Measurements from ENCODE around the gene STOX2.
A peak's percentile ranks its signal among the peaks of the same experiment; 100 is the strongest.

Gene STOX2, protein sequence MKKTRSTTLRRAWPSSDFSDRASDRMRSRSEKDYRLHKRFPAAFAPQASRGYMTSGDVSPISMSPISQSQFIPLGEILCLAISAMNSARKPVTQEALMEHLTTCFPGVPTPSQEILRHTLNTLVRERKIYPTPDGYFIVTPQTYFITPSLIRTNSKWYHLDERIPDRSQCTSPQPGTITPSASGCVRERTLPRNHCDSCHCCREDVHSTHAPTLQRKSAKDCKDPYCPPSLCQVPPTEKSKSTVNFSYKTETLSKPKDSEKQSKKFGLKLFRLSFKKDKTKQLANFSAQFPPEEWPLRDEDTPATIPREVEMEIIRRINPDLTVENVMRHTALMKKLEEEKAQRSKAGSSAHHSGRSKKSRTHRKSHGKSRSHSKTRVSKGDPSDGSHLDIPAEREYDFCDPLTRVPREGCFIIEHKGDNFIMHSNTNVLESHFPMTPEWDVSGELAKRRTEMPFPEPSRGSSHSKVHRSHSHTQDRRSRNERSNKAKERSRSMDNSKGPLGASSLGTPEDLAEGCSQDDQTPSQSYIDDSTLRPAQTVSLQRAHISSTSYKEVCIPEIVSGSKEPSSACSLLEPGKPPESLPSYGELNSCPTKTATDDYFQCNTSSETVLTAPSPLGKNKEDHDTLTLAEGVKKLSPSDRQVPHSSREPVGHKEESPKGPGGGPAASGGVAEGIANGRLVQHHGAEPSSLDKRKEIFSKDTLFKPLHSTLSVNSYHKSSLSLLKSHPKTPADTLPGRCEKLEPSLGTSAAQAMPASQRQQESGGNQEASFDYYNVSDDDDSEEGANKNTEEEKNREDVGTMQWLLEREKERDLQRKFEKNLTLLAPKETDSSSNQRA (N-terminal part only)

DNA sequence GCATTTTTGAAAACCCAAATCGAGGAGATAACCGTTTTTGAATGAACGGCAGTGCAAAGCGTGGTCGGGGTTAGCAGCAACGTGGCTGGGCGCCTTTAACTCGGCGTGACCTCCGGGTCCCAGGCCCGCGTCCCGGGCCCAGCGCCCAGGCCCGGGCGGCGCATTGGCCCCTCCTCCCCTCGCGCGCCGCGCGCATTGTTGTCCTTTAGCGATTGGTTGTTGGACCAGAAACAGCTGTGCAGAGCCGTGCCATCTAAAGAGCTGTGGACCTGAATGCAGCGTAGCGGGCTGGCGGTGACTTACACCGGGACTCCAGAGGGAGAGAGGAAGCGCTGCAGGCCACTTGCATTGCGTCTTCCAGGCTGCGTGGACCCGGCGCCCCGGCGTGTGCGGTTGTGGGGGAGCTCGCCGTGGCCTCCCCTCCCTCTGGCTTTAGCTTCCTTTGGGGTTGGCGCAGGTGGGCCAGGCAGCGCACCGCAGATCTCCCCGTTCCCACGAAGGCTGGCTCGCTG, at the start of gene STOX2:
STOX2 (plus strand) TSS at position 227 of the 512 bp plus-strand sequence. CDS start 1,484 bp downstream, outside the sequence.
- TF ChIP-seq, protein P1, sequence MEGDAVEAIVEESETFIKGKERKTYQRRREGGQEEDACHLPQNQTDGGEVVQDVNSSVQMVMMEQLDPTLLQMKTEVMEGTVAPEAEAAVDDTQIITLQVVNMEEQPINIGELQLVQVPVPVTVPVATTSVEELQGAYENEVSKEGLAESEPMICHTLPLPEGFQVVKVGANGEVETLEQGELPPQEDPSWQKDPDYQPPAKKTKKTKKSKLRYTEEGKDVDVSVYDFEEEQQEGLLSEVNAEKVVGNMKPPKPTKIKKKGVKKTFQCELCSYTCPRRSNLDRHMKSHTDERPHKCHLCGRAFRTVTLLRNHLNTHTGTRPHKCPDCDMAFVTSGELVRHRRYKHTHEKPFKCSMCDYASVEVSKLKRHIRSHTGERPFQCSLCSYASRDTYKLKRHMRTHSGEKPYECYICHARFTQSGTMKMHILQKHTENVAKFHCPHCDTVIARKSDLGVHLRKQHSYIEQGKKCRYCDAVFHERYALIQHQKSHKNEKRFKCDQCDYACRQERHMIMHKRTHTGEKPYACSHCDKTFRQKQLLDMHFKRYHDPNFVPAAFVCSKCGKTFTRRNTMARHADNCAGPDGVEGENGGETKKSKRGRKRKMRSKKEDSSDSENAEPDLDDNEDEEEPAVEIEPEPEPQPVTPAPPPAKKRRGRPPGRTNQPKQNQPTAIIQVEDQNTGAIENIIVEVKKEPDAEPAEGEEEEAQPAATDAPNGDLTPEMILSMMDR (conservative IDR thresholded peaks at IDR 0.05; ENCODE audit: low read length), result no peak
- peak within 1 kb of the TSS; percentile 29 for H3K4me3 ChIP-seq (ENCODE audit: low read length)

GRCh38 chr4:183855323-183856190, 49.5 kb upstream of the STOX2 start:
- H3K4me3 ChIP-seq (ENCODE audit: low read length), result no peak overlapping the region
- TF ChIP-seq, protein P1 (conservative IDR thresholded peaks at IDR 0.05; ENCODE audit: low read length), result no peak
- no peak for DNase-seq (ENCODE audit: low read depth)

More for the DNA sequence above, at the start of gene STOX2:
- DNase-seq (ENCODE audit: low read depth), result peak; percentile 6

- no peak overlapping the region for H3K4me3 ChIP-seq (ENCODE audit: low read length)
- DNase-seq (ENCODE audit: low read depth), result no peak
Measured at GRCh38 chr4:183857040-183857439, 48.1 kb upstream of the STOX2 start.

DNA sequence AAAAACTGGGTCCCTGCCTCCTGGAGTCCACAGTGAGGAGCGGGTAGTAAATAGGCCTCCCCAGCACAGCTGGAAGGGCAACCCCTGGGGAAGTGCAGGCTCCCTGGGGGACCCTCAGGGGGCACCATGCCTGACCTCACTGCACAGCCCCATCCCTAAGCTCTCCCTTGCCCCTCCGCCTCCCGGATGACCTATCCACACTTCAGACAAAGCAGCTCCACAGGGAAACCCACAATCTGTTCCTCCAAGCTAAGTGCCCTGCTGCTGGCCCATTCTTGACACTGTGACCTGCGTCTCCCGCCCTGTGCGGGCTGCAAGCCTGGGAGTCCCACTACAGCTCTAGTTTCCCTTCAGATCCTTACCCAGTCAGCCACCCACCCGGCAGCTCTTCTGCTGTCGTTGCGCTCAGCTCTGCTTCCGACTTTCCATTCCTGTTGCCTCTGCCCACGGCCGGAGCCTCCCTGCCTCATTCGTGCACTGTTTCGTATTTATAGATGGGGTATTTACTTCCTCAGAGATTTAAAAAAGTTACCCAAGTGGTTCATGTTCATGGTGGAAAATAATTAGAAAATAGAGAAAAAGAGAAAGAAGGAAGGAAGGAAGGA, 47.0 kb upstream of the STOX2 start:
- TF ChIP-seq, protein P1 (conservative IDR thresholded peaks at IDR 0.05; ENCODE audit: low read length), result no peak
- no peak for DNase-seq (ENCODE audit: low read depth)
- H3K4me3 ChIP-seq (ENCODE audit: low read length), result no peak overlapping the region

More at GRCh38 chr4:183857040-183857439, 48.1 kb upstream of the STOX2 start:
- TF ChIP-seq, protein P1 (conservative IDR thresholded peaks at IDR 0.05; ENCODE audit: low read length), result no peak

- no peak overlapping the region for H3K4me3 ChIP-seq (ENCODE audit: low read length)
- TF ChIP-seq, protein P1 (conservative IDR thresholded peaks at IDR 0.05; ENCODE audit: low read length), result no peak
- DNase-seq (ENCODE audit: low read depth), result no peak
Measured at GRCh38 chr4:183860119-183860518, 45.0 kb upstream of the STOX2 start.

- TF ChIP-seq, protein P1 (conservative IDR thresholded peaks at IDR 0.05; ENCODE audit: low read length), result no peak
- H3K4me3 ChIP-seq (ENCODE audit: low read length), result no peak overlapping the region
- no peak for DNase-seq (ENCODE audit: low read depth)
Measured at GRCh38 chr4:183860731-183861130, 44.4 kb upstream of the STOX2 start.

Data from AG10803 (cell line).